HG03439 (cell line): ENCODE results near the gene RNF111.
"Not testable (repeated sequence)": the region's sequence is repeated elsewhere in the genome, so short reads cannot be mapped to it uniquely, and the experiment has no call there.

Source experiments
- ATAC-seq: cut with Tn5 transposase; IDR thresholded peaks from one replicate; pipeline ENCODE4 v1.9.1; 2021; ENCODE audit warnings: mild to moderate bottlenecking, moderate library complexity; ENCODE audit not compliant: unreplicated experiment

Gene RNF111

GRCh38 chr15:59131456-59131855, 144.0 kb downstream of the RNF111 start:
- ATAC-seq: no peak

- no peak for ATAC-seq
These were observed 144.6 kb downstream of the RNF111 start for GRCh38 chr15:59131969-59132562.

GRCh38 chr15:59133929-59134427, 146.5 kb downstream of the RNF111 start:
- ATAC-seq: no peak

- ATAC-seq: no peak
These were observed 150.1 kb downstream of the RNF111 start for GRCh38 chr15:59137566-59137965.

GRCh38 chr15:59138243-59138642, 150.8 kb downstream of the RNF111 start:
- peak; percentile 71 for ATAC-seq

GRCh38 chr15:59140422-59141226, 153.2 kb downstream of the RNF111 start:
- ATAC-seq: no peak

- no peak for ATAC-seq
These were observed 155.8 kb downstream of the RNF111 start for GRCh38 chr15:59143281-59143680.

GRCh38 chr15:59144594-59144993, 157.1 kb downstream of the RNF111 start:
- ATAC-seq: not testable (repeated sequence)
